HG02610 (cell line): ENCODE data around the gene DQX1.
"Not testable (repeated sequence)": the region's sequence is repeated elsewhere in the genome, so short reads cannot be mapped to it uniquely, and the experiment has no call there.

ENCODE experiments used
- ATAC-seq: cut with Tn5 transposase; IDR thresholded peaks from one replicate; pipeline ENCODE4 v1.9.1; 2021; ENCODE audit warnings: mild to moderate bottlenecking, moderate library complexity; ENCODE audit not compliant: unreplicated experiment

Gene DQX1

GRCh38 chr2:74470742-74471141 is 55.3 kb downstream of the DQX1 start:
- not testable (repeated sequence) for ATAC-seq
